Measurements from ENCODE around the gene RNF208.
"Not testable (repeated sequence)": the region's sequence is repeated elsewhere in the genome, so short reads cannot be mapped to it uniquely, and the experiment has no call there.

RNF208 gene, protein sequence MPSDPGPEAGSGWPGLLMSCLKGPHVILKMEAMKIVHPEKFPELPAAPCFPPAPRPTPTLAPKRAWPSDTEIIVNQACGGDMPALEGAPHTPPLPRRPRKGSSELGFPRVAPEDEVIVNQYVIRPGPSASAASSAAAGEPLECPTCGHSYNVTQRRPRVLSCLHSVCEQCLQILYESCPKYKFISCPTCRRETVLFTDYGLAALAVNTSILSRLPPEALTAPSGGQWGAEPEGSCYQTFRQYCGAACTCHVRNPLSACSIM

DNA sequence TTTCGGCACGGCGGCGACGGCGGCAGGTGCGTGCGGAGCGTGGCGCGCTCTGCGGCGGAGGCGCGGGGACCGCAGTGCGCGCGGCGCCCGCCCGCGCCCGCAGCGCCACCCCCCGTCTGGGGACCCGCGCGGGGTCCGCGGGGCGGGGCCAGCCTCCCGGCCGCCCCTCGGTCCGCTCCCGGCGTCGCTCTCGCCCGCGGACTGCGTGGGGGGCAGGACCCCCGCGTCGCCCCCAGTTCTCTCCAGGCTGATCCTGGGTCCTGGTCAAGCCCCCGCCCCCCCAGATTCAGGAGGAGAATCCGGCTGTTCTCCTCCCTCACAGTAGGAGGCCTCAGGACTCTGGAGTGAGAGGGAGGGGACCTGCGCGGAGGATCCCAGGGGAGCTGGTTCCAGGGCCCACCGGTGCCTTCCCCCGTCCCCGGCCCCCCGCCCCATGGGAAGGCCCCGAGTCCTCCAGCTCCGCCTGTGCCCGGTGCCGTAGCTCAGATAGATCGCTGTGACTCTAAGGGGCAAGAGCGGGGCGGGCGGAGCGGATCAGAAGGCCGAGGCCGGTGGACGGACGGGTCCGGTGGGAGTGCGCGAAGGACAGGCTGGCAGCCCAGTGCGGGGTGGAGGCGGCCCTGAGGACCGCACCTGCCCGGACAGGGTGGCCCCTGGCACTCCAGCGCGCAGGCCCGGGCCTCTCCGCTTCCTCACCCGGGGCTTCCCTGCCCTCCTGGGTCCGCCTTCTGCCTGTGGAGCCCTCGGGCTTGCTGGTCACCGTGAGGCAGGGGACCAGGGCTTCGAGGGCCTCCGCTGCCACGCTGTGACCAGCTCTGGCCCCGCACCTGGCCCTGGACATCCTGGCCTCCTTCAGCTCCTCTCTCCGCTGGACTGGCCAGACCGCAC is at the start of gene RNF208:
RNF208 (minus strand) TSS at position 51 of the 888 bp plus-strand sequence. CDS start 1,028 bp downstream, outside the sequence.
- peak; percentile 14 for DNase-seq

DNA sequence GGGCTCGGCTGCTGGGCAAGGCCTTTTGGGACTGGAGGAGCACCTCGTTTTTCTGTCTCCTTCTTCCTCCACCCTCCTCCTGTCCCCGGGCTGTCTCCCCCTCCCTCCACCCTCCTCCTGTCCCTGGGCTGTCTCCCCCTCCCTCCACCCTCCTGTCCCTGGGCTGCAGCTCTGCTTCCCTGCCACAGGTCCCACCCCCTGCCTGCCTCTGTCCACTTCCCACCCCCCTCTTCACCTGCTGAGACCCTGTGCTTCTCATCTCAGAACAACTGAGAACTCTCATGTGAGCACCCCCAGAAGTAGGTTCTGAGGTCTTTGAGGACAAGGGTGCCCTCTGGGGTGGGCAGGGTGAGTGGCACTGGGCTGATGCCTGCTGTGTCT is 49.6 kb upstream of the RNF208 start:
- DNase-seq = no peak

DNA sequence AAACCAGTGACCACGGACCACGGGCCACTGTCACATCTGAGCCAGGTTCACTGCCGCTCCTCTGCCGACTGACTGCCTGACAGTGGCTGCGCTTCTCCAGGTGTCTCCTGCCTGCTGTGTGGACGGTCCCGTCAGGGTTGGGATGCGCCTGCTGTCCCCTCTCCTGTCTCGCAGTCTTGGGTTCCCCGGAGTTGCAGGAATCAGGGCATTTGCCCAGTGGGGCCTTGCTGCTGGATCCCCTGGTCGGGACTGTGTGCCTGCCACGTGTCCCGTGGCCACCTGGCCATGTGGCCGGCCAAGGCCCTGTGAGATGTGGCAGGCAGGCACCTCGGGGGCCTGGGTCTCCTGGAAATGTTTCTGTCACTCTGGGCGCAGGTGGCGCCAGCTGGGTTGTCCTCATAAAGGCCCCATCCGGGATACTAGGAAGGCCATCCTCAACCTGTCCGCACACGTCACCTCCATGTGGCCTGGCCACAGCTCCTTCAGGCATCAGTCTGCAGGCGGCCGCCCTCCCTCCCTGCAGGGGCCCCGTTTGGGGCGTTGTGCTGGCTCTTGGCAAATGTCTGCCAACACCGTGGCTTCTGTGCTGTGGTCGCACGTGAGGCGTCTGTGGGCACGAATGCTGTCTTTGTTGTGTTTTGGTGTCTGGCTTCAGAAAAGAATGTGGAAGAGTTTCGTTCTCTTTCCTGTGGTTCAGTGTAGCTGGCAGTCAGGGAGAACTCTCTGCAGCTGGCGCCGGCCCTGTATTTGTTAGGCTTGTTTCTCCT is 49.1 kb upstream of the RNF208 start:
- DNase-seq = peak; percentile 62

DNA sequence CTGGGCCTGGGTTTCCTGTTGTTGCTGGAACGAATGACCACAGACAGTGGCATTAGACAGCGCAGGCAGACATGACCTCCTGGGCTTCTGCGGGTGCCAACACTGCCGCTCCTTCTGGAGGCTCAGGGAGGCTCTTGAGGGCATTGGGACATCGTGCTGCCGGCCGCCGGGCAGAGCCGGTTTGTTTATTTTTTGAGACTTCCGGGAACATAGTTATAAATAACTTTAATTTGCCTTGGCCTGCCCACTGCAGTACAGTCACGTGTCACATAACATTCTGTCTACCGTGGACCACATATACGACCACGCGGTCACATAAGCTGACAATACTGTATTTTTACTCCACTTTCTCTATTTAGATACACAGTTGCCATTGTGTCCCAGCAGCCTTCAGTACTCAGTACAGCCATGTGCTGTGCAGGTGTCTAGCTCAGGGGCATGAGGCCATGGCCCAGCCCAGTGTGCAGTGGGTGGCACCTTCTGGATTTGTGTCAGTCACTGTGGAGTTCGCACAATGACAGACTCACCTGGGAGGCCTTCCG is 47.3 kb upstream of the RNF208 start:
- DNase-seq = no peak

DNA sequence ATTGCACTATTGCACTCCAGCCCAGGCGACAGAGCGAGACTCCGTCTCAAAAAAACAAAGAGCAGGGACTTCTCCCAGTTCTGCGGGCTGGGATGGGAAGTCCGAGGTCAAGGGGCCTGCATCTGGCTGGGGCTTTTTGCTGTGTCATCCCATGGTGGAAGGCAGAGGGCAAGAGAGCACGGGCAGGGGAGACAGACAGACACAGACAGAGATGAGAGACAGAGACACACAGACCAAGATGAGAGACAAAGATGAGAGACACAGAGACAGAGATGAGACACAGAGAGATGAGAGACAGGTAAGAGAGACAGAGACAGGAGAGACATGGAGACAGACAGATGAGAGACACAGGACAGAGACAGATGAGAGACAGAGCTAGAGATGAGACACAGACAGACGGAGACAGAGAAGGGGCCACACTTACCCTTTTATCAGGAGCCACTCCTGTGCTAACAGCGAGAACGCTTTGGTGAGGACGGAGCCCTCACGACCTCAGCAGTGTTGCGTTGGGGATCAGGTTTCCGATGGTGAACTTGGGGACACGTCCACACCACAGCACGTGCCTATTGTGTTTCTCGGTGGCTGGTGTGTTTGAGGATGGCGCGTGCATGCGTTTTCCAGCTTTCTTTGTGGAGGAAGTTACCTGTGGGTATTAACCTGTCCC is 46.6 kb upstream of the RNF208 start:
- no peak for DNase-seq

DNA sequence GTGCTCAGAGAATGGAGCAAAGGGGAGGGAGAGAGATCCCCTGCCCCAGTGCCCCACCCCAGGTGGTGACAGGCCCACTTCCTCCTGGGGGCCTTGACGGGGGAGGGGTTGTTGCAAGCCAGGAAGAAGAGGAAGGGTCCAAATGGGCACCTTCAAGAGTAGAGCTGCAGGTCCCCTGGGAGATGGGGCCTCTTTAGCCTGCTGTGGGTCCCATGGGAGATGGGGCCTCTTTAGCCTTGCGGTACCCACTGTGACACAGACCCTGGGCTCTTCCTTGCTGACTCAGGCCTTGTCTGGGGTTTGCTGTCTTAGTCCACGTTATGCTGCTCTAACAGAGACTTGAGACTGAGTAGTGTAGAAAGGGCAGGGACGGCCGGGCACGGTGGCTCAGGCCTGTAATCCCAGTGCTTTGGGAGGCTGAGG is 45.9 kb upstream of the RNF208 start:
- no peak for DNase-seq

DNA sequence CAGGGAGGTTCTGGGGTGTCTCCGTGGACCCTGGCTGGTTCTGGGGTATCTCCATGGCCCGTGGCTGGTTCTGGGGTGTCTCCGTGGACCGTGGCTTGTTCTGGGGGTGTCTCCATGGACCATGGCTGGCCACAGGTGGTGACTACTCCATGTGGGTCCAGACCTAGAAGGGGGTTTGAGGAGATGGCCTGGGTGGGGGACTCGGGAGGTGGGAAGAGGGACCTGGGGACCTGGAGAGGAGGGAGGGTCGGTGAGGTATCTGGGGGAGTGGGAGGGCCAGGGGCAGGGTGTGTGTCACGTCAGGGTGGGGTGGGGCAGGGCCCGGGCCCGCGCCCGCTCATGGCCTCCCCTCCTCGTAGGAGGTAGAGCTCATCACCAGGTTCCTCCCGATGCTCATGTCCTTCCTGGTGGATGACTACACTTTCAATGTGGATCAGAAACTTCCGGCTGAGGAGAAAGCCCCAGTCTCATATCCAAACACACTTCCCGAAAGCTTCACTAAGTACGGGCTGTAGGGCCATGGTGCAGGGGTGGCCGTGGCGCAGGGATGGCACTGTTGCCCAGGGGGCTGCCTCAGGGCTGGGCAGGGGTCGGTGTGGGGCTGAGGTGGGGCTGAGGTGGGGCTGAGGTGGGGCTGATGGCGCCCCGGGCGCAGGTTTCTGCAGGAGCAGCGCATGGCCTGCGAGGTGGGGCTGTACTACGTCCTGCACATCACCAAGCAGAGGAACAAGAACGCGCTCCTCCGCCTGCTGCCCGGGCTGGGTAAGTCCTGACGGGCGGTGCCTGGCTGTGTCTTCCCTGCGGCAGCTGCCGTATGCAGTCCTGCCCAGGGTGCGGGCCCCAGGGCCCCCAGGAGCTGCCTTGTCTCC is 44.8 kb upstream of the RNF208 start:
- DNase-seq = no peak

DNA sequence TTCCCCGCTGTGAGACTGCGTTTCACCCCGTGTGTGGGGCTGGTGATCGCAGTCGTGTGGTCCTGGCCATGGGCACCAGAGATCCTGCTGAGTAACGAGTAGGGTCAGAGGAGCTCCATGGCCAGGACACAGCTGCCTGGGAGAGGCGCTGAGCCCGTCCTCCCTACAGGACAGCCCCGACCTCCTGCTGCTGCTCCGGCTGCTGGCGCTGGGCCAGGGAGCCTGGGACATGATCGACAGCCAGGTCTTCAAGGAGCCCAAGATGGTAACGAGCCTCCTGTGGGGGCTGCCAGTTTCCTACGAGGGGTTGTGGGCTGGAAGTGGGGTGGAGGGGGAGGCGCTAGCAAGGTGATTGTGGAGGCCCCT is 44.1 kb upstream of the RNF208 start:
- no peak for DNase-seq

DNA sequence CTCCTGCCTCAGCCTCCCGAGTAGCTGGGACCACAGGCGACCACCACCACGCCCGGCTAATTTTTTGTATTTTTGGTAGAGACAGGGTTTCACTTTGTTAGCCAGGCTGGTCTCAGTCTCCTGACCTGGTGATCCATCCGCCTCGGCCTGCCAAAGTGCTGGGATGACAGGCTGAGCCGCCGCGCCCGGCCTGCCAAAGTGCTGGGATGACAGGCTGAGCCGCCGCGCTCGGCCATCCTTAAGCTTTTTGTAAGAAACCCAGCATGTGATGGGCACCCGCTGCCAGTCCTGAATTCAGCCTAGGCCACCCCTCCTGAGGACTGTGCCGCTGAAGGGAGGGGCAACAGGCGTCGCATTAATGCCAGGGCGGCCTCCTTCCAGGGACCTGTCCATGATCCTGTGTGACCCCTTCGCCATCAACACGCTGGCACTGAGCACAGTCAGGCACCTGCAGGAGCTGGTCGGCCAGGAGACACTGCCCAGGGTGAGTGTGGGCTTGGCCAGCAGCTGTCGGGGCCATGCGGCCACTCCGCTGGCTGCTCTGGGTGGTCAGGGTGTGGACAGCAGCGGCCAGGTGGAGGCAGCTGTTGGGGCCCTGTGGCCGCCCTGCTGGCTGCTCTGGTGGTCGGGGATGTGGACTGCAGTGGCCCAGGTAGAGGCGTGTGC is 43.6 kb upstream of the RNF208 start:
- DNase-seq = no peak

DNA sequence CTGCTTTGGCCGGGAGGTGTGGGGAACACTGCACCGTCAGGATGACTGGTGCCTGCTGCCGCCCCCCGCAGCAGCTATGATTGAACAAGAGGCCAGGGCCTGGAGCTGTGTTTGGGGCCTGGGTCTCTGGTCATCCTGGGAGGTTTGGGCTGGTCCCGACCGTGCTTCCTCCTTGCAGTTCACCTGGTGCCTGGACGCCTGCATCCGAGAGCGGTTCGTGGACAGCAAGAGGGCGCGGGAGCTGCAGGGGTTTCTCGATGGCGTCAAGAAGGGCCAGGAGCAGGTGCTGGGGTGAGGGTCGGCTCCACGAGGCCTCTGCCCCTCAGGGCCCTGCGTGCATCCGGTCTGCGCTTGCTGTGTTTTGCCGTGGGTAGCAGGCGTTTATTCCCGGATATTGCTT is 42.0 kb upstream of the RNF208 start:
- no peak for DNase-seq

DNA sequence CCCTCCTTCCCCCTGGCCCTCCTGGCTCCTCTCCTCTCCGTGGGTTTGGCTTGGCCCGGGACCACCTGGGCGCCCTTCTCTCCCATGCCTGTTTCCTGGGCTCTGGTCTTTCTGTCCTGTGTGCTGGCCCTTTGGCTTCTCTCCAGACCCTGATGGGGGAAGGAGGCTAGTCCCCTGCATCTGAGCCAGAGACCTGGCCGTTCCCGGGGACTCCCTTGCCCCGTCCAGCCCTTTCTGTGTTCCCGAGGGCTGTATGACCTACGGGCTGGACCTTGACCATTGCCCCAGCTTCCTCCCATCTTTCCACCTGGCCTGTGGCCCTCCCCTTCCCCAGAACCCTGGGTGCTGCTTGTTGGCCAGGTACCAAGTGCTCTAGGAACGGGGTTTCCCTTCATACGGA is 41.5 kb upstream of the RNF208 start:
- no peak for DNase-seq

DNA sequence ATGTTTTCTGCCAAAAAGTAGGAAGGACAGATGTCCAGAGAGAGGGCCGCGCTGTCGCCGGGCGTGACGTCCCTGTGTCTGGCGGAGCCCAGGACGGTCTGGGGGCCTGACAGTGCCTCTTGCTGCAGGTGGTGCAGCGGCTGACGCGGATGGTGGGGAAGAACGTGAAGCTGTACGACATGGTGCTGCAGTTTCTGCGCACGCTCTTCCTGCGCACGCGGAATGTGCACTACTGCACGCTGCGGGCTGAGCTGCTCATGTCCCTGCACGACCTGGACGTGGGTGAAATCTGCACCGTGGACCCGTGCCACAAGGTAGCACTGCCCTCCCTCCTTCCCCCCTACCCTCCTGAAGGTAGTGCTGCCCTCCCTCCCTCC is 40.9 kb upstream of the RNF208 start:
- DNase-seq = no peak

DNA sequence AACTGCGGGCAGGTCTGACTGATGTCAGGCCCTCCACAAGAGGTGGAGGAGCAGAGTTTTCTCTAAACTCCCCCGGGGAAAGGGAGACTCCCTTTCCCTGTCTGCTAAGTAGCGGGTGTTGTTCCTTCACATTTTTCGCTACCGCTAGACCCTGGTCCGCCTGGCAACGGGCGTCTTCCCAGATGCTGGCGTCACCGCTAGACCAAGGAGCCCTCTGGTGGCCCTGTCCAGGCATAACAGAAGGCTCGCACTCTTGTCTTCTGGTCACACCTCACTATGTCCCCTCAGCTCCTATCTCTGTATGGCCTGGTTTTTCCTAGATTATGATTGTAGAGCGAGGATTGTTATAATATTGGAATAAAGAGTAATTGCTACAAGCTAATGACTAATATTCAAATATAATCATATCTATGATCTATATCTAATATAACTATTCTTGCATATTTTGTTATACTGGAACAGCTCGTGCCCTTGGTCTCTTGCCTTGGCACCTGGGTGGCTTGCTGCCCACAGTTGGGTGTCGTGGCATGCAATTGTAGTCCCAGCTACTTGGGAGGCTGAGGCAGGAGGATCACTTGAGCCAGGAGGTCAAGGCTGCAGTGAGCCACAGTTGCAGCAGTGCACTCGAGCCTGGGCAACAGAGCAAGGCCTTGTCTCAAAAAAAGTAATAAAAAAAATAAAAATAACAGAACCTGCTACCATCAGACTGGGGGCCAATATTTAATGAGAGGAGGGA is 40.3 kb upstream of the RNF208 start:
- DNase-seq = not testable (repeated sequence)

DNA sequence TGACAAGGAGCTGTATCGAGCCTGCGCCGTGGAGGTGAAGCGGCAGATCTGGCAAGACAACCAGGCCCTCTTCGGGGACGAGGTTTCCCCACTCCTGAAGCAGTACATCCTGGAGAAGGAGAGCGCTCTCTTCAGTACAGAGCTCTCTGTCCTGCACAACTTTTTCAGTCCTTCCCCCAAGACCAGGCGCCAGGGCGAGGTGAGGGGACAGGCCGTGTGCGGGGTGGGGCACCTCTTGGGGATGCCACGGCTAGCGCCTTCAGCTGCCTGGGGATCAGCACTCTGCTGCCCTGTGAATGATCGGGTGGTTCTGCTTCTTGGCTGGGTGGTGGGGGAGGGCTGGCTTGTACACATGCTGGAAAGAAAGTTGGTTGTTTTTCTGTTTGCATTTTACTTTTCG is 34.8 kb upstream of the RNF208 start:
- DNase-seq = no peak

DNA sequence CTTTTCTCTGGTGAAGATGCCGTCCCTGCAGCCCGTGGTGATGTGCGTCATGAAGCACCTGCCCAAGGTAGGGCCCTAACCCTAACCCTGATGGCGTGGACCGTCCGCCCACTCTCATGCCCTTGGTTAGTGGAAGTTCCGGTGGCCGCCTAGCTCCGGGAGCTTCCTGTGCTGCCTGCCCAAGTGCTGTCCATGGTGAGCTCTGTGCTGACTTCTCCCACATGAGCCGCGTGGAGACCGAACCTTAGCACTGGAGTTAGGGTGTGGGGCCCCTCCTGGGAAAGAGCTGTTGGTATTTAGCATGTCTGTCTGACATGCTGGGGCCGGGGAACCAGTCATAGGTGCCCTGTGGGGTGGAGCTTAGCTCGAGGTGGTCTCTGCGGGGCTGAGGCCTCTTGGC is 34.3 kb upstream of the RNF208 start:
- no peak for DNase-seq

DNA sequence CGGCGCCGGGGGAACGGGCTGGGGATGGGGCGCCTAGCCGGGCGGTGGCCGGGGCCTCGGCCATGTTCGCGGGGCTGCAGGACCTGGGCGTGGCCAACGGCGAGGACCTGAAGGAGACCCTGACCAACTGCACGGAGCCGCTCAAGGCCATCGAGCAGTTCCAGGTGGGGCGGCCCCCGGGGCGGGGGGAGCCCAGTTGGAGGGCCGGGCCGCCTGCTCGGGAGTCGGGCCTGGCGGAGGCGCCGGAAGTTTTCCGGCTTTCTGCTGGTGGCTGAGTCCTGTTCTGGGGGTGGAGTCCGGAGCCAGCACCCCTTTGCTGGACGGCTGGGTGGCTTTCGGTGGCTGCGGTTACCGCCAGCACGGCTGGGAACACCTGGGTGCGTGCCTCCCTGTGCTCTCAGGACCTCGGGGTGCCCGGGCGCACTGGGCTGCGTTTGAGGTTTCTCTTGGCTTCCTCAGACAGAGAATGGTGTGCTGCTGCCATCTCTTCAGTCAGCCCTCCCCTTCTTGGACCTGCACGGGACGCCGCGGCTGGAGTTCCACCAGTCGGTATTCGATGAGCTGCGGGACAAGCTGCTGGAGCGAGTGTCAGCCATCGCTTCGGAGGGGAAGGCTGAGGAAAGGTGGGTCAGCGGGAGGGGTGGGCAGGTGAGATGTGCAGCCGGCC is 33.5 kb upstream of the RNF208 start:
- DNase-seq = peak; percentile 48

DNA sequence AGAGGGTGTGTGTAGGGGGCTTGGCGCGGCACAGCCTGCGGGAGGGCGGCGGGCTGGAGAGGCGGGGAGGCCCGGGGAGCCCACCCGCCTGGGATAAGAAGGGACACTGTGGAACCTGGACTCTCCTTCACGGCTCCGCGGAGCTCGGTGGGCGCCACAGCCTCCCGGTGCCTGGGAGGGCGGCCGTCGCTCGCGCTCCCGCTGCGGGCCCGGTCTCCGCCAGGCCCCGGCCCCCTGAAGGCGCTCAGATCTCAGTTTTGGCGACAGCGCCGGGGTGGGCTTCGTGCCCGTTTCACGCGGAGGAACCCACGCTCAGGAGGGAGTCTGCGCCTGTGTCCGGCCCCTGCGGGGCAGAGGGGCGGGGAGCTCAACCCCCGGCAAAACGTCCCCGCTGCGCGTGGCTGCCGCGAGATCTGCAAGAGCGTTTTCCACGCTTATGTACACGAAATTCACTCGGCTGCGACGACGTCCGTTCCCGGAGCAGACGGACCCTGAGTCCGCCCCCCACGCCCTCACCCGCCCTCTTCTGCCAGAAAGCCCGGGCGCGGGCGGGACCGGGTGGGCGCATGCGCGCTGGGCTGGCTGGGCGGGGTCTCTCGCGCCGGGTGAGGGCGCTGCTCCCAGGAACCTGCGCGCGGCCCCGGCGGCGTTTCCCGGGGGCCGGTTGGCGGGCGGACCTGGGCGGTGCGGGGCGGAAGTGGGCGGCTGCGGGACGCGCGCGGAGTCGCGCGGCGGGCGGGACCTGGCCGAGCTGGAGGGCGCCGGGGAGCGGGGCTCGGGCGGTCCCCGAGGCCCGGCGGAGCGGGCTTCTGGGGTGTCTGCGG is 32.8 kb upstream of the RNF208 start, which contains the start of gene NELFB:
NELFB (plus strand) TSS at position 704 of the 824 bp plus-strand sequence.
- DNase-seq = peak; percentile 96

DNA sequence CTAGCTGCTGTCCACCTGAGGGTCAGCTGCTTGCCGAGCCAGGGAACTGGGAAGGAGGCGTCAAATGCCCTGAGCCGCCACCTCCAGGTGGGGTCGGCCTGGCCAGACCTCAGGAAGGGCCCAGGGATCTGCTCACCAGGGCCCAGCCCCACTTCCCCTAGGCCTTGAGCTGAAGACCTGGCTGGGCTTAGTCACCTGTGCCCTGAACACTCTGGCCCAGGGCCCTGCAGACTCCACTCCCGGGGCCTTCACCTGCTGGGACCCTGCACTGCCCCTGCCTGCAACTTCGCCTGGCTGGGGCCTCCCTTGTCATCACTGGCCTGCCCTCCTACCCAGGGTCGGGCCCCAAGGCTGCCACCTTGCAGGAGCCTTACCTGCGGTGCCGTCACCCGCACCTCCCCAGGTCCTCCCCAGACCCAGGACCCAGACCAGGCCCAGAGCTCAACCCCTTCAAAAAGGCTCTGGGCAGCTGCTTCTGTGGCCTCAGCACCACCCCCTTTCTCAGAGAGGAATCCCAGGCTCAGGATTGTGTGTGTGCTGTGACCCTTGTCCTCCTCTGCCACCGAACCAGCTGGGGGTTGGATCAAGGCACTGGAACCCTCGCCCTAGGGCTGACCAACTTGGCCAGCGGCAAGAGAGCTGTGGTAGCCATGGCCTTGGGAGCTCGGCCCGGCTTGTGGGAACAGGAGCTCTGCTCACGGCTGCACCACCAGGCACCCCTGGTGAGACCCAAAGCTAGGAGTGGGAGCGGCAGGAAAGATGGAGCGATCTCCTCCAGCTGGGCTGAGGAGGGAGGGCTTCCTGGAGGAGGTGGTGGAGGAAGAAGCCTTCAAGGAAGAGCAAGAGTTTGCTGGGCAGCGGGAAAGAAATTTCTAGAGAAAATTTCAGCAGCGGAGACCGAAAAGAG is 31.9 kb upstream of the RNF208 start:
- no peak for DNase-seq

All from CD4-positive, alpha-beta T cell treated with Interleukin-6 for 4 hours (primary cell).